GM13977 (cell line): ENCODE results near the gene TAOK2.
A peak's percentile ranks its signal among the peaks of the same experiment; 100 is the strongest.
"Not testable (repeated sequence)": the region's sequence is repeated elsewhere in the genome, so short reads cannot be mapped to it uniquely, and the experiment has no call there.

Experiments
- DNase-seq: peaks from one replicate; pipeline ENCODE4 v3.0.0; 2012; ENCODE audit warnings: low spot score
- in situ Hi-C: fragments of 300-500 bp; cut with MboI; formaldehyde crosslinking; loops from one replicate; pipeline ENCODE4 v1.12.0; 2022; ENCODE audit warnings: low sequenced_read_pairs, low pct_unique_long_range_greater_than_20kb, mixed read lengths, inconsistent platforms; ENCODE audit not compliant: unreplicated experiment
- TF ChIP-seq, protein P1 (sequence below): IDR thresholded peaks from 2 replicates; pipeline ENCODE4 v1.5.1; 2012; ENCODE audit warnings: mild to moderate bottlenecking, control low read depth; ENCODE audit not compliant: insufficient read depth; ENCODE audit errors: extremely low read depth, missing control alignments

TAOK2 gene

DNA sequence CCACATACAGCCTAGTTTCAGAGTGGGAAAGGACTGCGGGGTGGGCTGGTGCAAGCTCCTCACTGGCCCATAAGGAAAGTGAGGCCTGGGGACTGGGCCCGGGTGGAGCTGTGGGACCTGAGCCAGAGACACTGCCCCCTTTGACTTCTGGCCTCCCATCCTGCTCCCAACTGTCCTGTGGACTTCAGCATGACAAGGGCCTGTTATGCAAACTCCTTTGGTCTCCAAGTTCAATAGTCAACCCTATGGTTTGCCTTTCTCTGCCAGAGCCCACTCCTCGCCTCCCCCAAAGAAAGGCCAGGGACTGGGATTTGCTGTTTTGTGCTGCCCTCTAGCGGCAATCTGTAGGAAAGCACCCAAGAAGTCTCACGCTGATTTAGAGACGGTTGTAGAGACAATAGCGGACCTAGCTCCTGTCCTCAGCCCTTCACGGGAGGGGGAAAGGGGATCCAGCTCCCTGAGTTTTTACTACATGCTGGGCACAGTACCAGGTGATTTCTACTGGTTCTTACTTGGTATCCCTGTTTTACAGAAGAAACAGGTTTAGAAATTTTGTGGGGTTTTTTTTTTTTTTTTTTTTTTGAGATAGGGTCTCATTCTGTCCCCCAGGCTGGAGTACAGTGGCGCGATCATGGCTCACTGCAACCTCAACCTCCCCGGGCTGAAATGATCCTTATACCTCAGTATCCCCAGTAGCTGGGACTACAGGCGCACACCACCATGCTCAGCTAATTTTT is 58.6 kb downstream of the TAOK2 start:
- TF ChIP-seq, protein P1, sequence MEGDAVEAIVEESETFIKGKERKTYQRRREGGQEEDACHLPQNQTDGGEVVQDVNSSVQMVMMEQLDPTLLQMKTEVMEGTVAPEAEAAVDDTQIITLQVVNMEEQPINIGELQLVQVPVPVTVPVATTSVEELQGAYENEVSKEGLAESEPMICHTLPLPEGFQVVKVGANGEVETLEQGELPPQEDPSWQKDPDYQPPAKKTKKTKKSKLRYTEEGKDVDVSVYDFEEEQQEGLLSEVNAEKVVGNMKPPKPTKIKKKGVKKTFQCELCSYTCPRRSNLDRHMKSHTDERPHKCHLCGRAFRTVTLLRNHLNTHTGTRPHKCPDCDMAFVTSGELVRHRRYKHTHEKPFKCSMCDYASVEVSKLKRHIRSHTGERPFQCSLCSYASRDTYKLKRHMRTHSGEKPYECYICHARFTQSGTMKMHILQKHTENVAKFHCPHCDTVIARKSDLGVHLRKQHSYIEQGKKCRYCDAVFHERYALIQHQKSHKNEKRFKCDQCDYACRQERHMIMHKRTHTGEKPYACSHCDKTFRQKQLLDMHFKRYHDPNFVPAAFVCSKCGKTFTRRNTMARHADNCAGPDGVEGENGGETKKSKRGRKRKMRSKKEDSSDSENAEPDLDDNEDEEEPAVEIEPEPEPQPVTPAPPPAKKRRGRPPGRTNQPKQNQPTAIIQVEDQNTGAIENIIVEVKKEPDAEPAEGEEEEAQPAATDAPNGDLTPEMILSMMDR = peak; percentile 86
- in situ Hi-C loops = no loop called here
- peak; percentile 83 for DNase-seq

DNA sequence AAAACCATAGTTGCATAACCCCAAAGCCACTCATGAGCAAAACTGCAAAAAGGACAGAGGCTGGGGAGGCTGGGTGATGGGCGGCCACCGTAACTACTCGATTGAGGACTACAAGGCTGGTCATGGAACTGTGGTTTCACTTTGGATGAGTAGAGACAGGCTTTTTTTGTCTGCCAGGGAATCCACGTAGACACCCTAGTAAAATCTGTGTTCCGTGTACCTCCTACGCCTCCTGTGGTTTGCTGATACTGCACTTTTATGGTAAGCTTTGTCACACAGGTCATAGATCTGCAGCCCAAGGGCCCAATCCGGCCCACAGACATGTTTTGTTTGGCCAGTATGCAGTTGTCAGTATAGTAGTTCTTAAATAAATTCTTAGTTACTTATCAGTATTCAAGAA is 59.6 kb downstream of the TAOK2 start:
- DNase-seq = no peak

DNA sequence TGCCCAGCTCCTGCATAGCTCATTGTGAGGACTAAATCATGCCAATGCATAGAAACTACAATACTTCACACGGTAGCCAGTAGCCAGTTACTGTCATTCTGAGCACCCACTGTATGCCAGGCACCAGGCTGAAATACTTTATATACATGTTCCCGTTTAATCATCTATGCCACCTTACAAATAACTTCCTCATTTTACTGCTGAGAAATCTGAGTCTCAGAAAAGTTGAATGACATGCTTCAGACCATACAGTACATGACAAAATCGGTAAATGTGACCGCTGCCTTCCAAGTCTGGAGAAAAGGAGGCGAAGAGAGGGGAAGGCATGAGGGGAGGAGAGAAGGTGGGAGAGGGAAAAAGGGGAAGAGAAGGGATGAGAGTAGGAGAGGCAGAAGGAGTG is 66.6 kb downstream of the TAOK2 start:
- in situ Hi-C loops = no loop called here
- TF ChIP-seq, protein P1 = no peak
- DNase-seq = no peak

More for the DNA sequence above, 59.6 kb downstream of the TAOK2 start:
- in situ Hi-C loops = no loop called here
- TF ChIP-seq, protein P1 = no peak

GRCh38 chr16:30040690-30041089 is 67.0 kb downstream of the TAOK2 start:
- DNase-seq, in situ Hi-C loops: not testable (repeated sequence)

- TF ChIP-seq, protein P1 = peak; percentile 2
- DNase-seq = no peak
- in situ Hi-C loops = no loop called here
Measured at GRCh38 chr16:30041841-30042240, 68.2 kb downstream of the TAOK2 start.
